ENCODE data around the gene KAT2A.

- TF ChIP-seq POLR2A (IDR thresholded peaks at IDR 0.05) (no peak), CTCF (IDR thresholded peaks at IDR 0.05) (no peak)
These were observed 9.3 kb upstream of the KAT2A start for GRCh38 chr17:42130310-42130936.
